Neuronal stem cell (in vitro differentiated cells): ENCODE measurements around the gene METTL6.

Experiments
- DNase-seq: peaks from one replicate; pipeline ENCODE4 v3.0.0-alpha.2; 2013; ENCODE audit warnings: low spot score
- H2AFZ ChIP-seq: one replicate; pipeline ENCODE4 v1.6.1; 2013; ENCODE audit warnings: mild to moderate bottlenecking, low read length, inconsistent platforms
- H2AK5ac ChIP-seq: 2 replicates; pipeline ENCODE4 v1.6.1; 2013; ENCODE audit warnings: low read depth, mild to moderate bottlenecking, inconsistent platforms, low read length, moderate library complexity, mixed read lengths
- H2BK120ac ChIP-seq: 2 replicates; pipeline ENCODE4 v1.6.1; 2013; ENCODE audit warnings: low read depth, mild to moderate bottlenecking, inconsistent platforms, low read length, moderate library complexity, mixed read lengths
- H2BK12ac ChIP-seq: one replicate; pipeline ENCODE4 v1.6.1; 2013; ENCODE audit warnings: low read length, inconsistent platforms
- H2BK15ac ChIP-seq: 2 replicates; pipeline ENCODE4 v1.6.1; 2013; ENCODE audit warnings: mild to moderate bottlenecking, low read length, inconsistent platforms, mixed read lengths
- H2BK5ac ChIP-seq: one replicate; pipeline ENCODE4 v1.6.1; 2013; ENCODE audit warnings: inconsistent platforms, mild to moderate bottlenecking, low read length, moderate library complexity
- H3K14ac ChIP-seq: one replicate; pipeline ENCODE4 v1.6.1; 2013; ENCODE audit warnings: low read length, inconsistent platforms
- H3K18ac ChIP-seq: 2 replicates; pipeline ENCODE4 v1.6.1; 2013; ENCODE audit warnings: low read length, inconsistent platforms
- H3K23ac ChIP-seq: 2 replicates; pipeline ENCODE4 v1.6.1; 2013; ENCODE audit warnings: low read depth, mild to moderate bottlenecking, mixed read lengths, low read length, inconsistent platforms; ENCODE audit not compliant: poor library complexity
- H3K27ac ChIP-seq: replicated peaks from 3 replicates; pipeline ENCODE4 v1.5.1; 2013; ENCODE audit warnings: low read length, inconsistent platforms
- H3K27me3 ChIP-seq, 3 experiments: 2 replicates each; pipeline ENCODE4 v1.6.1; 2013; ENCODE audit warnings: low read length in 3 of 3, mild to moderate bottlenecking in 2 of 3, inconsistent platforms in 1 of 3, low read depth in 1 of 3, mixed read lengths in 1 of 3, moderate library complexity in 1 of 3; ENCODE audit not compliant: control insufficient read depth in 3 of 3, insufficient read depth in 3 of 3
- H3K36me3 ChIP-seq, 2 donors: replicated peaks in 1 of 2; 2 replicates each; pipeline ENCODE4 v1.6.1; 2013; ENCODE audit warnings: low read length in 2 of 2; ENCODE audit not compliant: control insufficient read depth in 2 of 2, insufficient read depth in 2 of 2
- H3K4ac ChIP-seq: 2 replicates; pipeline ENCODE4 v1.6.1; 2013; ENCODE audit warnings: inconsistent platforms, mild to moderate bottlenecking, low read length, moderate library complexity
- H3K4me1 ChIP-seq, 2 donors: 1 replicate in 1 of 2; 2 replicates in 1 of 2; pipeline ENCODE4 v1.6.1; 2013; ENCODE audit warnings: low read length in 2 of 2, low read depth in 1 of 2; ENCODE audit not compliant: control insufficient read depth in 2 of 2, insufficient read depth in 1 of 2
- H3K4me2 ChIP-seq: one replicate; pipeline ENCODE4 v1.6.1; 2013; ENCODE audit warnings: mild to moderate bottlenecking, low read length, inconsistent platforms; ENCODE audit not compliant: insufficient read depth, poor library complexity, severe bottlenecking
- H3K4me3 ChIP-seq, 2 donors: 2 replicates each; pipeline ENCODE4 v1.5.1; 2013; ENCODE audit warnings: low read length in 2 of 2, mild to moderate bottlenecking in 2 of 2, inconsistent platforms in 1 of 2, moderate library complexity in 1 of 2
- H3K79me1 ChIP-seq: one replicate; pipeline ENCODE4 v1.6.1; 2013; ENCODE audit warnings: low read depth, mild to moderate bottlenecking, inconsistent platforms, low read length, moderate library complexity
- H3K9ac ChIP-seq: one replicate; pipeline ENCODE4 v1.6.1; 2013; ENCODE audit warnings: mild to moderate bottlenecking, low read depth, low read length, inconsistent platforms; ENCODE audit not compliant: poor library complexity
- H3K9me3 ChIP-seq, 2 donors: replicated peaks in 1 of 2; 2 replicates each; pipeline versions ENCODE3 to v1.6.1; 2013; ENCODE audit warnings: low read length in 2 of 2, mild to moderate bottlenecking in 2 of 2, inconsistent platforms in 1 of 2, low read depth in 1 of 2, mixed read lengths in 1 of 2, moderate library complexity in 1 of 2; ENCODE audit not compliant: control insufficient read depth in 2 of 2, insufficient read depth in 1 of 2
- H4K8ac ChIP-seq: one replicate; pipeline ENCODE4 v1.6.1; 2013; ENCODE audit warnings: low read depth, mild to moderate bottlenecking, inconsistent platforms, low read length, moderate library complexity
- H4K91ac ChIP-seq: one replicate; pipeline ENCODE4 v1.6.1; 2013; ENCODE audit warnings: low read length, low read depth, mild to moderate bottlenecking, inconsistent platforms; ENCODE audit not compliant: poor library complexity
- WGBS, 2 donors: extraction: QIAGEN DNeasy Blood & Tissue Kit; methylation state at CpG; one replicate each; pipeline ENCODE4 v1.1.7; 2013; ENCODE audit warnings: missing lambda C conversion rate in 2 of 2, mixed read lengths in 1 of 2; ENCODE audit not compliant: insufficient read length in 2 of 2, insufficient replicate concordance in 1 of 2; ENCODE audit errors: extremely low coverage in 2 of 2; 5-methylcytosine and 5-hydroxymethylcytosine counted together

Gene METTL6

GRCh38 chr3:15470849-15471248 lies 43.5 kb upstream of the METTL6 start:
- H4K91ac ChIP-seq, result no peak overlapping the region

GRCh38 chr3:15470261-15470660 lies 42.9 kb upstream of the METTL6 start:
- Histone ChIP-seq H3K4me2 (no peak overlapping the region), H4K8ac (no peak overlapping the region), H3K4ac (no peak overlapping the region), H2AK5ac (no peak overlapping the region), H2BK12ac (no peak overlapping the region), H4K91ac (no peak overlapping the region), H2BK5ac (no peak overlapping the region), H3K9ac (no peak overlapping the region), H2AFZ (no peak overlapping the region), H2BK15ac (no peak overlapping the region), H3K27me3 (no peaks in the 10 kb centered on the region), H2BK120ac (no peak overlapping the region), H3K18ac (no peak overlapping the region), H3K14ac (no peak overlapping the region), H3K23ac (no peak overlapping the region), H3K36me3 (no peaks in the 10 kb centered on the region), H3K4me1 (no peaks in the 10 kb centered on the region), H3K4me3 (no peak overlapping the region), H3K9me3 (no peaks in the 10 kb centered on the region), H3K27ac (no peak overlapping the region), H3K79me1 (no peaks in the 10 kb centered on the region)
- WGBS, 2 donors, result no CpG with 5 or more reads among the region's 6 CpGs
- DNase-seq, result no peak

More at GRCh38 chr3:15470849-15471248, 43.5 kb upstream of the METTL6 start:
- no peak overlapping the region for H3K4me3 ChIP-seq
- H3K9ac ChIP-seq, result no peak overlapping the region
- no peak overlapping the region for H2AFZ ChIP-seq
- no peak overlapping the region for H2BK12ac ChIP-seq
- H2BK120ac ChIP-seq, result no peak overlapping the region
- no peak overlapping the region for H2BK15ac ChIP-seq
- H2AK5ac ChIP-seq, result no peak overlapping the region
- no peaks in the 10 kb centered on the region for H3K79me1 ChIP-seq
- no peak overlapping the region for H4K8ac ChIP-seq
- H3K23ac ChIP-seq, result no peak overlapping the region
- no peaks in the 10 kb centered on the region for H3K4me1 ChIP-seq
- H2BK5ac ChIP-seq, result no peak overlapping the region
- H3K18ac ChIP-seq, result no peak overlapping the region
- H3K4me2 ChIP-seq, result no peak overlapping the region
- no peaks in the 10 kb centered on the region for H3K27me3 ChIP-seq
- WGBS, 2 donors, result no CpG with 5 or more reads among the region's 2 CpGs
- no peak overlapping the region for H3K14ac ChIP-seq
- no peak overlapping the region for H3K27ac ChIP-seq
- no peak for DNase-seq
- H3K36me3 ChIP-seq, result no peaks in the 10 kb centered on the region
- no peak overlapping the region for H3K4ac ChIP-seq
- no peaks in the 10 kb centered on the region for H3K9me3 ChIP-seq

GRCh38 chr3:15467227-15468181 lies 40.2 kb upstream of the METTL6 start:
- H4K91ac ChIP-seq, result no peak overlapping the region
- H3K27me3 ChIP-seq, result no peaks in the 10 kb centered on the region
- no peak overlapping the region for H2BK12ac ChIP-seq
- no peak overlapping the region for H3K23ac ChIP-seq
- no CpG with 5 or more reads among the region's 11 CpGs for WGBS, 2 donors
- H3K79me1 ChIP-seq, result no peaks in the 10 kb centered on the region
- H2BK120ac ChIP-seq, result no peak overlapping the region
- no peaks in the 10 kb centered on the region for H3K4me1 ChIP-seq
- no peak overlapping the region for H2AK5ac ChIP-seq
- no peak overlapping the region for H2BK15ac ChIP-seq
- H3K14ac ChIP-seq, result peak overlapping the region; percentile 14
- DNase-seq, result no peak
- no peak overlapping the region for H2BK5ac ChIP-seq
- H3K4ac ChIP-seq, result no peak overlapping the region
- no peak overlapping the region for H4K8ac ChIP-seq
- H3K4me2 ChIP-seq, result no peak overlapping the region
- no peaks in the 10 kb centered on the region for H3K36me3 ChIP-seq
- no peak overlapping the region for H3K4me3 ChIP-seq
- H3K9me3 ChIP-seq, result no peaks in the 10 kb centered on the region
- H3K18ac ChIP-seq, result no peak overlapping the region
- no peak overlapping the region for H3K9ac ChIP-seq
- H3K27ac ChIP-seq, result no peak overlapping the region
- H2AFZ ChIP-seq, result no peak overlapping the region

GRCh38 chr3:15465876-15466585 lies 38.7 kb upstream of the METTL6 start:
- no peaks in the 10 kb centered on the region for H3K27me3 ChIP-seq
- no peak overlapping the region for H3K27ac ChIP-seq
- H3K36me3 ChIP-seq, result no peaks in the 10 kb centered on the region
- DNase-seq, result no peak
- no peaks in the 10 kb centered on the region for H3K79me1 ChIP-seq
- H3K4me3 ChIP-seq, result no peak overlapping the region
- no peaks in the 10 kb centered on the region for H3K9me3 ChIP-seq
- no peak overlapping the region for H3K4ac ChIP-seq
- no peak overlapping the region for H4K91ac ChIP-seq
- no peak overlapping the region for H2BK15ac ChIP-seq
- no CpG with 5 or more reads among the region's 6 CpGs for WGBS, 2 donors
- H2AFZ ChIP-seq, result no peak overlapping the region
- H2BK12ac ChIP-seq, result no peak overlapping the region
- H2BK120ac ChIP-seq, result no peak overlapping the region
- H2AK5ac ChIP-seq, result no peak overlapping the region
- no peaks in the 10 kb centered on the region for H3K4me1 ChIP-seq
- H4K8ac ChIP-seq, result no peak overlapping the region
- H3K14ac ChIP-seq, result no peak overlapping the region
- H2BK5ac ChIP-seq, result no peak overlapping the region
- H3K23ac ChIP-seq, result no peak overlapping the region
- H3K18ac ChIP-seq, result no peak overlapping the region
- H3K4me2 ChIP-seq, result no peak overlapping the region
- no peak overlapping the region for H3K9ac ChIP-seq
